GM12878 (cell line): ENCODE measurements around the gene ASPDH.

ENCODE experiments used
- EP300 ChIP-seq, 2 experiments: fragments of 150-350 bp in 1 of 2; IDR thresholded peaks; 2 replicates each; pipeline ENCODE4 v1.6.1; 2011 to 2012; ENCODE audit warnings: low read depth in 2 of 2, low read length in 2 of 2, borderline replicate concordance in 1 of 2, improper control_type of control experiment in 1 of 2, inconsistent platforms in 1 of 2; ENCODE audit not compliant: control insufficient read depth in 1 of 2
- KLF5 ChIP-seq: fragments of 450-650 bp; IDR thresholded peaks from 2 replicates; pipeline ENCODE4 v1.6.1; 2014; ENCODE audit warnings: mild to moderate bottlenecking; ENCODE audit not compliant: partially characterized antibody
- MXI1 ChIP-seq: fragments of 150-350 bp; IDR thresholded peaks from 2 replicates; pipeline ENCODE4 v1.6.1; 2011; ENCODE audit warnings: low read depth, mild to moderate bottlenecking, inconsistent platforms, low read length, improper control_type of control experiment
- POLR2A ChIP-seq: IDR thresholded peaks from 2 replicates; pipeline ENCODE4 v1.6.1; 2011; ENCODE audit warnings: low read depth, mild to moderate bottlenecking, low read length
- RAD51 ChIP-seq: fragments of 450-650 bp; IDR thresholded peaks from 2 replicates; pipeline ENCODE4 v1.6.1; 2016; ENCODE audit warnings: moderate library complexity, mild to moderate bottlenecking, inconsistent platforms
- SPI1 ChIP-seq: IDR thresholded peaks from 2 replicates; pipeline ENCODE4 v1.6.1; 2011; ENCODE audit warnings: low read depth, mild to moderate bottlenecking, low read length, moderate library complexity, borderline replicate concordance; ENCODE audit not compliant: insufficient read depth
- ZNF24 ChIP-seq: fragments of 450-650 bp; IDR thresholded peaks from 2 replicates; pipeline ENCODE4 v1.6.1; 2017; ENCODE audit warnings: antibody characterized with exemption, mild to moderate bottlenecking
- TF ChIP-seq, protein P1 (sequence below), 3 experiments: IDR thresholded peaks in 2 of 3; conservative IDR thresholded peaks in 1 of 3; 2 replicates each; pipeline ENCODE4 v1.5.1; 2011; ENCODE audit warnings: low read depth in 3 of 3, low read length in 3 of 3, mild to moderate bottlenecking in 3 of 3, control low read depth in 2 of 3, moderate library complexity in 2 of 3, inconsistent platforms in 1 of 3, mixed read lengths in 1 of 3; ENCODE audit not compliant: control insufficient read depth in 2 of 3, insufficient read depth in 1 of 3; ENCODE audit errors: extremely low read depth in 1 of 3

DNA sequence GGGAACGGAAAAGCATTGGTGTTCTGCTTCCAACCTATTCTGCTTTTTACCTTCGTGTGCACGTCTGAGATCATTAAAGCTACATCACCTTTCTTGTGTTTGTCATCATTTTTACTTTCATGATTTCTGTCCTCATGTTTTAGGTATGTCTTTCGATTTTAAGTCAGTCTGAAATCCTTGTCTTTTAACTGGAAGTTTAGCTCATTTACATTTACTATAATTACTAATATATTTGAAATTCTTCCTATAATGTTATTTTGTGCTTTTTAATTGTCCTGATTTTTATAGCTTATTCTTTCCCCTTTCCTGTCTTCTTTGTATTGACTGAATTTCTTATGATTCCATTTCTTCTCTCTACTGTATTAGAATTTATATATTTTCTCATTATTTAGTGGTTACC is 19.2 kb upstream of the ASPDH start:
- TF ChIP-seq POLR2A (no peak), MXI1 (no peak), EP300 (IDR thresholded peaks at IDR 0.05; ENCODE audit: borderline replicate concordance in 1 of 2, control insufficient read depth in 1 of 2, low read depth in 2 of 2, low read length in 2 of 2) (no peak), SPI1 (no peak), ZNF24 (no peak), KLF5 (no peak), RAD51 (no peak)
- TF ChIP-seq, protein P1, sequence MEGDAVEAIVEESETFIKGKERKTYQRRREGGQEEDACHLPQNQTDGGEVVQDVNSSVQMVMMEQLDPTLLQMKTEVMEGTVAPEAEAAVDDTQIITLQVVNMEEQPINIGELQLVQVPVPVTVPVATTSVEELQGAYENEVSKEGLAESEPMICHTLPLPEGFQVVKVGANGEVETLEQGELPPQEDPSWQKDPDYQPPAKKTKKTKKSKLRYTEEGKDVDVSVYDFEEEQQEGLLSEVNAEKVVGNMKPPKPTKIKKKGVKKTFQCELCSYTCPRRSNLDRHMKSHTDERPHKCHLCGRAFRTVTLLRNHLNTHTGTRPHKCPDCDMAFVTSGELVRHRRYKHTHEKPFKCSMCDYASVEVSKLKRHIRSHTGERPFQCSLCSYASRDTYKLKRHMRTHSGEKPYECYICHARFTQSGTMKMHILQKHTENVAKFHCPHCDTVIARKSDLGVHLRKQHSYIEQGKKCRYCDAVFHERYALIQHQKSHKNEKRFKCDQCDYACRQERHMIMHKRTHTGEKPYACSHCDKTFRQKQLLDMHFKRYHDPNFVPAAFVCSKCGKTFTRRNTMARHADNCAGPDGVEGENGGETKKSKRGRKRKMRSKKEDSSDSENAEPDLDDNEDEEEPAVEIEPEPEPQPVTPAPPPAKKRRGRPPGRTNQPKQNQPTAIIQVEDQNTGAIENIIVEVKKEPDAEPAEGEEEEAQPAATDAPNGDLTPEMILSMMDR (IDR thresholded peaks at IDR 0.05 in 2 of 3, conservative IDR thresholded peaks at IDR 0.05 in 1 of 3; ENCODE audit: control insufficient read depth in 2 of 3, extremely low read depth in 1 of 3, insufficient read depth in 1 of 3, low read depth in 3 of 3, low read length in 3 of 3): no peak
